HG02973 (cell line): ENCODE measurements around the gene CNP.

Experiments
- ATAC-seq: cut with Tn5 transposase; IDR thresholded peaks from one replicate; pipeline ENCODE4 v1.9.1; 2021; ENCODE audit warnings: moderate library complexity; ENCODE audit not compliant: unreplicated experiment

Gene CNP

GRCh38 chr17:41971721-41972523 lies 5.3 kb downstream of the CNP start:
- ATAC-seq = no peak

- ATAC-seq = no peak
These were observed 6.2 kb downstream of the CNP start for GRCh38 chr17:41972571-41973407.

- ATAC-seq = no peak
These were observed 6.8 kb downstream of the CNP start for GRCh38 chr17:41973408-41973811.

- no peak for ATAC-seq
These were observed 7.4 kb downstream of the CNP start for GRCh38 chr17:41974031-41974430.

- no peak for ATAC-seq
These were observed 8.1 kb downstream of the CNP start for GRCh38 chr17:41974658-41975057.

GRCh38 chr17:41975099-41976083 lies 8.8 kb downstream of the CNP start:
- no peak for ATAC-seq

GRCh38 chr17:41976142-41976768 lies 9.7 kb downstream of the CNP start:
- no peak for ATAC-seq

GRCh38 chr17:41977991-41978390 lies 11.4 kb downstream of the CNP start:
- no peak for ATAC-seq

GRCh38 chr17:41982026-41982760 lies 15.6 kb downstream of the CNP start:
- ATAC-seq = no peak

- ATAC-seq = no peak
These were observed 17.9 kb downstream of the CNP start for GRCh38 chr17:41984454-41984853.

GRCh38 chr17:41985919-41986318 lies 19.3 kb downstream of the CNP start:
- no peak for ATAC-seq

- no peak for ATAC-seq
These were observed 20.0 kb downstream of the CNP start for GRCh38 chr17:41986634-41987033.

- no peak for ATAC-seq
These were observed 21.0 kb downstream of the CNP start for GRCh38 chr17:41987642-41988041.

GRCh38 chr17:41988418-41988817 lies 21.8 kb downstream of the CNP start:
- no peak for ATAC-seq

GRCh38 chr17:41989702-41990419 lies 23.3 kb downstream of the CNP start:
- no peak for ATAC-seq

GRCh38 chr17:41992576-41992975 lies 26.0 kb downstream of the CNP start:
- ATAC-seq = no peak

- ATAC-seq = no peak
These were observed 30.2 kb downstream of the CNP start for GRCh38 chr17:41996855-41997164.

GRCh38 chr17:41998497-41998896 lies 31.9 kb downstream of the CNP start:
- no peak for ATAC-seq

GRCh38 chr17:42000413-42001133 lies 34.0 kb downstream of the CNP start:
- ATAC-seq = no peak
